Adipocyte (in vitro differentiated cells): ENCODE results near the gene NOXA1.
"Not testable (repeated sequence)": the region's sequence is repeated elsewhere in the genome, so short reads cannot be mapped to it uniquely, and the experiment has no call there.

ENCODE experiments used
- DNase-seq: peaks from one replicate; pipeline ENCODE4 v3.0.0-alpha.2; 2015; ENCODE audit warnings: low read depth
- H3K27me3 ChIP-seq: replicated peaks from 2 replicates; pipeline ENCODE4 v1.7.0; 2013; ENCODE audit warnings: mild to moderate bottlenecking, low read length, moderate library complexity; ENCODE audit not compliant: control insufficient read depth, insufficient read depth
- H3K36me3 ChIP-seq: 2 replicates; pipeline ENCODE4 v1.7.0; 2013; ENCODE audit warnings: low read length, mild to moderate bottlenecking, moderate library complexity; ENCODE audit not compliant: control insufficient read depth, insufficient read depth, severe bottlenecking
- H3K4me1 ChIP-seq: 2 replicates; pipeline ENCODE4 v1.7.0; 2013; ENCODE audit warnings: mild to moderate bottlenecking, low read length, moderate library complexity; ENCODE audit not compliant: control insufficient read depth, insufficient read depth
- H3K4me3 ChIP-seq: 2 replicates; pipeline ENCODE4 v1.7.0; 2013; ENCODE audit warnings: mild to moderate bottlenecking, low read length, moderate library complexity
- H3K9ac ChIP-seq: 2 replicates; pipeline ENCODE4 v1.7.0; 2013; ENCODE audit warnings: mild to moderate bottlenecking, low read length, moderate library complexity
- H3K9me3 ChIP-seq: 2 replicates; pipeline ENCODE4 v1.7.0; 2013; ENCODE audit warnings: mild to moderate bottlenecking, low read length, moderate library complexity; ENCODE audit not compliant: control insufficient read depth

NOXA1 gene

GRCh38 chr9:137382444-137383080 is 40.6 kb upstream of the NOXA1 start:
- Histone ChIP-seq H3K4me1 (no peaks in the 10 kb centered on the region), H3K36me3 (no peaks in the 10 kb centered on the region), H3K9ac (no peak overlapping the region), H3K4me3 (no peak overlapping the region), H3K27me3 (no peaks in the 10 kb centered on the region), H3K9me3 (no peaks in the 10 kb centered on the region)
- DNase-seq = no peak

DNA sequence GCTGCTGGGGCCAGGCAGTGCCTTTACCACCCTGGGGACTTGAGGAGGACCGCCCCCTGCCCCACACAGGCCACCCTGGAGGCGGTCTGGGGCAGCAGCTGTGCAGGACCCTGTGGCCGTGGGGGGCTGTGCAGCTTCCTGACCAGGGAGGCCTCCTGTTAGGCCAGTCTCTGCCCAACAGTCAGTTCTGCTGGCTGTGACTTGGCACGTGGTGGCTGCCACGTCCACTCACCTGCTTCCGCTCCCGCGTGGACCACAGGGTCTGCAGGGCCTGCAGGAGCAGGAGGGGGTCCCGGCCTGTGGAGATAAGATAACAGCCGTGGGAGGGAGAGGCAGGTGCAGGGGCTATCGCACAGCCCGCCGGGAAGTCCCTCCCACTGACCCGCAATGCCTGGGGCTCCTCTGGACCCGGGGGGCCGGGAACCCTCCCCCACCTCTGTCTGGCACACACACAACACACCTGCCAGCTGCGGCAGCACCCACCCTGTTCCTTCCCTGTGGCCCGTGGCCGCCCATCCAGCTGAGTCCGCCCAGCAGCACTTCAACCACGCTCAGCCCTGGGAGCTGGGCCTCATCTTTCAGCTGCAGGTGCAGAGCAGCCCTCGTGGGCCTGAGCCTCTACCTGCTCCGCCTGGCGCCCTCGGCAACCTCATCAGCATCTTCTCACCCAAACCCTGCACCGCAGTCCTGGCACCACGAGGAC is 40.0 kb upstream of the NOXA1 start:
- Histone ChIP-seq H3K9ac (no peak overlapping the region), H3K36me3 (no peaks in the 10 kb centered on the region)
- DNase-seq = no peak

DNA sequence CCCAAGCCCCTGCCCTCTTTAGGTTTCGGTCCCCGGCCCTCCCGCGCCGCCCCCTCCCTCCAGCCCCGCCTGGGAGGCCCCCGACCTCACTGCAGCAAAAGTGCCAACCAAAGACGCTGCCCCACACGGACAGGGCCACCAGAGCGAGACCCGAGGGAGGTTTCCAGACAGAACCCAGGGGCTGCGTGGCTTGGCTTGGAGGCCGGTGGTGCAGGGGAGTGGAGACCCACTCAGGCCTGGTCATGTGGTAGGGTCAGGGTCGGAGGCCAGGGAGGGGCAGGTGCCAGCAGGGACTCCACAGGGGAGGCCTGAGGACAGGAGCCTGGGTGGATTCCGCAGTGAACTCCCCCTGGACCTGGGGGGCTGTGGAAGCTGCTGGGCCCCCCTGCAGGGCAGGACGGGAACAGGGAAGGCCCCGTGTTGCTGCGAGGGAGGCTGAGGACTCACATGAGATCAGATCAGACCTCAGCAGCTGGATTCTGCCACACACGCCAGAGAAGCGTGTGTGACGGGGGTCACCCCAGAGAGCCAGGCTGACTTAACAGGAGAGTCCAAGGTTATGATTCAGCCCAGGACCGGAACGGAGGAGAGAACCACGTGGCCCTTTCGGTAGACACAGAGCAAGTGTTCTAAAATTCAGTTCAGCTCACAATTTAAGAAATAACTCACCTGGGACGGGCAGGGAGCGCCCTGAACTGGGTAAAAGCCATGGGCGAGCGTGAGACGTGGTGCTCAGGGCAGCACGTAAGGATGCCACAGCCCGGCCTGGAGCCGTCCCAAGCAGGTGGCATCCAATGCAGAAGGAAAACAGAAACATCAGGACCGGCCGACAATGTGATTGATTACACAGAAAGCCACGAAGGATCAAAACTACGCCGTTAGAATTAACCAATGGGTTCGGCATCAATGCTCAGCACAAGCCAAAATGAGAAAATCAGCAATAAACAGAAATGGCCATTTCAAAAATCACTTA is 39.1 kb upstream of the NOXA1 start:
- no peak overlapping the region for H3K4me3 ChIP-seq
- H3K9me3 ChIP-seq = no peaks in the 10 kb centered on the region
- no peak for DNase-seq
- H3K4me1 ChIP-seq = no peaks in the 10 kb centered on the region
- H3K36me3 ChIP-seq = no peaks in the 10 kb centered on the region
- no peak overlapping the region for H3K9ac ChIP-seq
- H3K27me3 ChIP-seq = no peaks in the 10 kb centered on the region

More for the DNA sequence above, 40.0 kb upstream of the NOXA1 start:
- Histone ChIP-seq H3K27me3 (no peaks in the 10 kb centered on the region), H3K9me3 (no peaks in the 10 kb centered on the region), H3K4me3 (no peak overlapping the region), H3K4me1 (no peaks in the 10 kb centered on the region)

DNA sequence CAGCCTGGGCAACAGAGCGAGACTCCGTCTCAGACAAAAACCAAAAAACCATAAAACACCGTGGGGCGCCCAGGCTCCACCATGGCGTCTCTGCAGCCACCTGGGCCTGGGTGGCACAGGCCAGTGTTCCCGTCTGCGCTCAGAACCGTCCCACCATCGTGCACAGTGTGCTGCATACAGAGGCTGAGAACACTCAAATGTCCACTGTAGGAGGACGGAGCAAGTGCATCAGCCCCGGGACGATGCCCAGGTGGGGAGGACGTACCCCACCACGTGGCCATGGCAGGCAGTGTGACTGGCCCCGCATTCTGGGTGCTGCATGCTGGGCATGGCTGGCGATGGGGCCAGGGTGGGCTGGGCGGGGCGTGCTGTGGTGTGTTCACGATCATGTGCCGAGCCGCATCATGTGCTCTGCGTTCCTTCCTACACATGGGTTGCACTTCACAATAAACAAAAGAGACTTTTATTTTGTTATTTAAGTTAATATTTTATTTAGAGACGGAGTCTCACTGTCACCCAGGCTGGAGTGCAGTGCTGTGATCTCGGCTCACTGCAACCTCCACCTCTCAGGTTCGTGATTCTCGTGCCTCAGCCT is 38.0 kb upstream of the NOXA1 start:
- DNase-seq = no peak
- Histone ChIP-seq H3K27me3 (no peaks in the 10 kb centered on the region), H3K9ac (no peak overlapping the region), H3K4me3 (no peak overlapping the region), H3K4me1 (no peaks in the 10 kb centered on the region), H3K9me3 (no peaks in the 10 kb centered on the region), H3K36me3 (no peaks in the 10 kb centered on the region)

DNA sequence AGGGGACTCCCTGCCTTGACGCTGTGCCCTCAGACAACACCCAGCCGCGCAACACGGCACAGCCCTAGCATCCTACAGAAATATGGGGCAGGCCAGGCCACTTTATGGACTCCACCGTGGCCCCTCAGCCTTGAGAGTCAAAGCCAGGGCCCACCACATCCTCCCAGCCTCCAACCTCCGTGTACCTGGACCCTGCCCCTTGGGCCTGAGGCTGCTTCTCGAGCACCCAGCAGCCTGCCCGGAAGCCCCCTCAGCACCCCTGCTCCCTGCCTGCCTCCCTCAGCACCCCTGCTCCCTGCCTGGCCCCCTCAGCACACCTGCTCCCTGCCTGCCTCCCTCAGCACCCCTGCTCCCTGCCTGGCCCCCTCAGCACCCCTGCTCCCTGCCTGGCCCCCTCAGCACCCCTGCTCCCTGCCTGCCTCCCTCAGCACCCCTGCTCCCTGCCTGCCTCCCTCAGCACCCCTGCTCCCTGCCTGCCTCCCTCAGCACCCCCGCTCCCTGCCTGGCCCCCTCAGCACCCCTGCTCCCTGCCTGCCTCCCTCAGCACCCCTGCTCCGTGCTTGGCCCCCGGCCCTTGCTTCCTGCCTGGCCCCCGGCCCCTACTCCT is 36.6 kb upstream of the NOXA1 start:
- not testable (repeated sequence) for H3K4me3 ChIP-seq, H3K4me1 ChIP-seq, H3K9me3 ChIP-seq, H3K36me3 ChIP-seq, H3K27me3 ChIP-seq, H3K9ac ChIP-seq, DNase-seq

GRCh38 chr9:137387114-137387890 is 35.9 kb upstream of the NOXA1 start:
- Histone ChIP-seq H3K9ac (no peak overlapping the region), H3K27me3 (no peaks in the 10 kb centered on the region), H3K4me3 (no peak overlapping the region), H3K4me1 (no peaks in the 10 kb centered on the region), H3K36me3 (no peaks in the 10 kb centered on the region), H3K9me3 (no peaks in the 10 kb centered on the region)
- no peak for DNase-seq

DNA sequence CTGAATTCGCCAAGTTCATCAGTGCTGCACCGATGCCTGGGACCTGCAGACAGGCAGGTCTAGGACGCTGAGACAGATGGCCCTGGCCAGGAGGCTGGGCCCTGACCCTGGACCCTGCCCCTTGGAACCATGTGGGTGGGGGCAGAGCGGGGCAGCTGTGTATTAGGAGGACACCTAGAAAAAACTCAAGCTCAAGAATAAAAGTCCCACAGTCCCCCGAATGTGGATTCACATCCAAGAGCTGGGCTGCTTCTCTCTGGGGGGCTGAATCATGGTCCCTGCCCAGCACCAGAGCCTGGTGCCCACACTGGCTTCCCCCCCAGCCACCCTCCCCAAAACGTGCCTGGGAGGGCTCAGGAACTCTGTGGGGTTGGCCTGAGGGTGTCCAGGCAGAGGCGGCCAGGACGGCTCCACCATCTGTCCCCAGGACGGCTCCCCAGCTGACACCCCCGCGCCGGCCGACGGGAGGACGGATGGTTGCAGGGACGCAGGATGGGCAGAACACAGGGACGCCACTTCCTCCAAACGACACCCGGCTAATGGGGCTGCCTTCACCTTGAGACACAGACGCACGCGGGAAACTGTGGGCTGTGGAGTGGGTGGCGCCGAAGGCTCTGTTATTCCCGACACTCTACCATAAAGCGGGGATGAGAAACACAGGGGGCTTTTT is 35.2 kb upstream of the NOXA1 start:
- H3K9ac ChIP-seq = no peak overlapping the region
- no peaks in the 10 kb centered on the region for H3K27me3 ChIP-seq
- no peak for DNase-seq
- no peaks in the 10 kb centered on the region for H3K4me1 ChIP-seq
- no peaks in the 10 kb centered on the region for H3K36me3 ChIP-seq
- H3K4me3 ChIP-seq = no peak overlapping the region
- H3K9me3 ChIP-seq = no peaks in the 10 kb centered on the region

DNA sequence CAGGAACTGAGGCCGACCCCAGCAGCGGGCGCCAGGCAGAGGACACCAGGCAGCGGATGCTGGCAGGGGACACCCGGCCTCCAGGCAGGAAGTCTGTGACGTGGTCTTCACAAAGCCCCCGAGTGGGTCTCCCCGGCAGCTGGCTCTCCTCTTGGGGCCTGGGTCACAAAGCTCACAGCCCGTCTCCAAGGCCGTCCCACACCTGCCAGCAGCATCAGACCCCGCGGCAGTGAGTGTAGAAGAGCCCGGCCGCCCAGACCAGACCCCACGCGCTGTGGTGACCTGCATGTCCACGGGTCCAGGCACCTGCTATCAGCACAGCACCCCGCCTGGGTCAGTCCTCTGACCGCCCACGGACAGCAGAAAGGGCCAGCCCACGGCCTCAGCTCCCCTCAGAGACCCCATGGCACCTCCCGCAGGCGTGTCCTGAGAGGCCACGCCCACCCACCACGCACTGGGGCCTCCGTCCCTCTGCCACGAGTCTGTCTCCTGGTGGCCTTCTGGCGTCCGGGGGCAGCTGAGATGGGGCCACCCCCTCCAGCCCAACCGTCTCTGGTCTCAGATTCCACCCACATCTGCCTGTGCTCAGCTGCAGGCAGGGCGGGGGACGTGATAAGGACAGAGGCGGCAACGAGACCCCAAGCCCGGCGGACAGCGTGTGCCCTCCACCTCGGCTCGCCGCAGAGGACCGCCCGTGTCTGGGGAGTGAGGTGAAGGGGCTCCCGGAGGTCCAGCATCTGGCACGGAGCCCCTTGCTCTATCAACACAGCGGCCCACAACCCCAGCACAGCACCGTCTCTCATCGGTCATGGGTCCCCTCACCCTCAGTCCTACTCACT is 34.4 kb upstream of the NOXA1 start:
- H3K27me3 ChIP-seq = no peaks in the 10 kb centered on the region
- no peaks in the 10 kb centered on the region for H3K9me3 ChIP-seq
- no peaks in the 10 kb centered on the region for H3K4me1 ChIP-seq
- H3K9ac ChIP-seq = no peak overlapping the region
- no peak for DNase-seq
- no peaks in the 10 kb centered on the region for H3K36me3 ChIP-seq
- no peak overlapping the region for H3K4me3 ChIP-seq

- H3K9me3 ChIP-seq = no peaks in the 10 kb centered on the region
These were observed 33.8 kb upstream of the NOXA1 start for GRCh38 chr9:137389428-137389746.

More at GRCh38 chr9:137389428-137389746, 33.8 kb upstream of the NOXA1 start:
- Histone ChIP-seq H3K9ac (no peak overlapping the region), H3K36me3 (no peaks in the 10 kb centered on the region), H3K4me1 (no peaks in the 10 kb centered on the region), H3K4me3 (no peak overlapping the region), H3K27me3 (no peaks in the 10 kb centered on the region)
- DNase-seq = no peak
